Fibroblast of lung (primary cell): ENCODE measurements around the gene MPRIP. TPM values are rescaled to one million over a fixed set of nuclear protein-coding genes. Genes with fewer than 3 reads are reported as not detected.

Source experiments
- DNase-seq, 2 donors: peaks; one replicate each; pipeline versions ENCODE4 v3.0.0 to v3.0.0-alpha.2; 2010; ENCODE audit warnings: low read depth in 2 of 2
- H2AFZ ChIP-seq: 2 replicates; pipeline ENCODE4 v1.5.1; 2012; ENCODE audit warnings: low read length, control low read depth, inconsistent platforms
- H3K27ac ChIP-seq: 2 replicates; pipeline ENCODE4 v1.5.1; 2011; ENCODE audit warnings: low read length, control low read depth; ENCODE audit not compliant: insufficient read depth
- H3K27me3 ChIP-seq: 2 replicates; pipeline ENCODE4 v1.5.1; 2011; ENCODE audit warnings: mild to moderate bottlenecking, low read length; ENCODE audit not compliant: control insufficient read depth, insufficient read depth
- H3K36me3 ChIP-seq: 2 replicates; pipeline ENCODE4 v1.5.1; 2011; ENCODE audit warnings: low read length; ENCODE audit not compliant: control insufficient read depth, insufficient read depth
- H3K4me1 ChIP-seq: 2 replicates; pipeline ENCODE4 v1.5.1; 2011; ENCODE audit warnings: low read length; ENCODE audit not compliant: control insufficient read depth, insufficient read depth; ENCODE audit errors: extremely low read depth
- H3K4me2 ChIP-seq: 2 replicates; pipeline ENCODE4 v1.5.1; 2011; ENCODE audit warnings: low read length, control low read depth; ENCODE audit not compliant: insufficient read depth; ENCODE audit errors: extremely low read depth
- H3K4me3 ChIP-seq, 4 experiments: fragments of 200-600 bp in 1 of 4; sonication (generic) in 1 of 4; replicated peaks in 1 of 4; 2 replicates each; pipeline ENCODE4 v1.5.1; 2011 to 2016; ENCODE audit warnings: low read length in 4 of 4, low read depth in 3 of 4, mild to moderate bottlenecking in 3 of 4, control low read depth in 2 of 4, inconsistent platforms in 1 of 4, mixed read lengths in 1 of 4; ENCODE audit not compliant: insufficient read depth in 1 of 4; ENCODE audit errors: control extremely low read depth in 1 of 4
- H3K79me2 ChIP-seq: 2 replicates; pipeline ENCODE4 v1.5.1; 2012; ENCODE audit warnings: mild to moderate bottlenecking, low read length, inconsistent platforms; ENCODE audit not compliant: control insufficient read depth, insufficient read depth
- H3K9ac ChIP-seq: 2 replicates; pipeline ENCODE4 v1.5.1; 2011; ENCODE audit warnings: mild to moderate bottlenecking, low read length, control low read depth; ENCODE audit not compliant: insufficient read depth
- H3K9me3 ChIP-seq: 2 replicates; pipeline ENCODE4 v1.5.1; 2012; ENCODE audit warnings: low read depth, low read length; ENCODE audit not compliant: control insufficient read depth, insufficient read depth
- H4K20me1 ChIP-seq: 2 replicates; pipeline ENCODE4 v1.5.1; 2011; ENCODE audit warnings: low read length; ENCODE audit not compliant: control insufficient read depth, insufficient read depth; ENCODE audit errors: extremely low read depth
- EZH2 ChIP-seq: IDR thresholded peaks from 2 replicates; pipeline ENCODE4 v1.5.1; 2012; ENCODE audit warnings: low read length, control low read depth, mild to moderate bottlenecking; ENCODE audit errors: missing control alignments
- polyA plus RNA-seq, 2 donors: library from polyadenylated mRNA; depleted of rRNA in 1 of 2; stranded (reverse) in 1 of 2; unstranded in 1 of 2; fragments of >200 nt; gene quantifications; 2 replicates each; pipeline ENCODE4 v1.2.1, GENCODE V29; 2011 to 2012; ENCODE audit warnings: missing spikeins in 1 of 2
- total RNA-seq: library from RNA; depleted of rRNA; stranded (reverse); fragments of >200 nt; gene quantifications from 2 replicates; pipeline ENCODE4 v1.2.1, GENCODE V29; 2014
- TF ChIP-seq, protein P1 (sequence below), 2 donors: IDR thresholded peaks in 1 of 2; conservative IDR thresholded peaks in 1 of 2; 1 replicate in 1 of 2; 2 replicates in 1 of 2; pipeline ENCODE4 v1.5.1; 2011 to 2012; ENCODE audit warnings: low read length in 2 of 2, control low read depth in 1 of 2, inconsistent platforms in 1 of 2, low read depth in 1 of 2, mild to moderate bottlenecking in 1 of 2

MPRIP gene
- total and polyA plus RNA-seq, 2 donors (not counting 1 experiment from before 2014, with no cell fraction given), result 104 to 124 TPM

DNA sequence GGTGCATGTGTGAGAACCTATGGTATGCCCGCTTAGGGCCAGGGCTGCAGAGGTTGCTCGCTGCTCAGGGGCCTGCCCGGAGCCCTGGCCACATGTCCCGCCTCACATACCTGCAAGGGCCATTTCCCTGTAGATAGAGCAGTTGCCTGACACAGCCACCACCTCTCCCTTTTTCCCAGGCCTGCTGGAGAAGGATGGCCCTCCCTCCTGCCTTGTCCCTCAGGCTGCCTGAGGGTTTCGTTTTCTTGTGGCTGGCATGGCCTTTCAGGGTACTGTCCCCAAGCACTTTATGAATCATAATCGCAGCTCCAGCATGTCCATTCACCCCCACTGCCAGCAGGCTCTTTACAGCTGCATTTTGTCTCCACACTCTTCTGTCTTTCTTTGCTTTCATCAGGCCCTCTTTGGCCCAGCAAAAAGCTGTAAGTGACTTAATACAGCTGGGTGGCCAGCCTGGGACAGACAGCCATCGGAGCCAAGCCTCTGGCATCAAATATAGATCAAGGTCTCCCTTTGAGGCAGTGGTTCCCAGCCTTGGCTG, 65.7 kb downstream of the MPRIP start:
- H3K36me3 ChIP-seq, result no peaks in the 10 kb centered on the region
- H3K9ac ChIP-seq, result no peak overlapping the region
- no peak overlapping the region for H2AFZ ChIP-seq
- DNase-seq, result peak in 1 of 2 donors; percentile 82
- H4K20me1 ChIP-seq, result no peaks in the 10 kb centered on the region
- H3K27ac ChIP-seq, result peak overlapping the region; percentile 4
- H3K79me2 ChIP-seq, result peaks cover 79% of the 10 kb centered on the region
- no peak overlapping the region for H3K4me3 ChIP-seq
- H3K4me1 ChIP-seq, result peaks cover 27% of the 10 kb centered on the region
- TF ChIP-seq, protein P1, sequence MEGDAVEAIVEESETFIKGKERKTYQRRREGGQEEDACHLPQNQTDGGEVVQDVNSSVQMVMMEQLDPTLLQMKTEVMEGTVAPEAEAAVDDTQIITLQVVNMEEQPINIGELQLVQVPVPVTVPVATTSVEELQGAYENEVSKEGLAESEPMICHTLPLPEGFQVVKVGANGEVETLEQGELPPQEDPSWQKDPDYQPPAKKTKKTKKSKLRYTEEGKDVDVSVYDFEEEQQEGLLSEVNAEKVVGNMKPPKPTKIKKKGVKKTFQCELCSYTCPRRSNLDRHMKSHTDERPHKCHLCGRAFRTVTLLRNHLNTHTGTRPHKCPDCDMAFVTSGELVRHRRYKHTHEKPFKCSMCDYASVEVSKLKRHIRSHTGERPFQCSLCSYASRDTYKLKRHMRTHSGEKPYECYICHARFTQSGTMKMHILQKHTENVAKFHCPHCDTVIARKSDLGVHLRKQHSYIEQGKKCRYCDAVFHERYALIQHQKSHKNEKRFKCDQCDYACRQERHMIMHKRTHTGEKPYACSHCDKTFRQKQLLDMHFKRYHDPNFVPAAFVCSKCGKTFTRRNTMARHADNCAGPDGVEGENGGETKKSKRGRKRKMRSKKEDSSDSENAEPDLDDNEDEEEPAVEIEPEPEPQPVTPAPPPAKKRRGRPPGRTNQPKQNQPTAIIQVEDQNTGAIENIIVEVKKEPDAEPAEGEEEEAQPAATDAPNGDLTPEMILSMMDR (conservative IDR thresholded peaks at IDR 0.05 in 1 of 2, IDR thresholded peaks at IDR 0.05 in 1 of 2; ENCODE audit: low read depth in 1 of 2, low read length in 2 of 2), result no peak
- TF ChIP-seq EZH2, result no peak
- H3K9me3 ChIP-seq, result no peaks in the 10 kb centered on the region
- peak overlapping the region; percentile 16 for H3K4me2 ChIP-seq
- H3K27me3 ChIP-seq, result no peaks in the 10 kb centered on the region

DNA sequence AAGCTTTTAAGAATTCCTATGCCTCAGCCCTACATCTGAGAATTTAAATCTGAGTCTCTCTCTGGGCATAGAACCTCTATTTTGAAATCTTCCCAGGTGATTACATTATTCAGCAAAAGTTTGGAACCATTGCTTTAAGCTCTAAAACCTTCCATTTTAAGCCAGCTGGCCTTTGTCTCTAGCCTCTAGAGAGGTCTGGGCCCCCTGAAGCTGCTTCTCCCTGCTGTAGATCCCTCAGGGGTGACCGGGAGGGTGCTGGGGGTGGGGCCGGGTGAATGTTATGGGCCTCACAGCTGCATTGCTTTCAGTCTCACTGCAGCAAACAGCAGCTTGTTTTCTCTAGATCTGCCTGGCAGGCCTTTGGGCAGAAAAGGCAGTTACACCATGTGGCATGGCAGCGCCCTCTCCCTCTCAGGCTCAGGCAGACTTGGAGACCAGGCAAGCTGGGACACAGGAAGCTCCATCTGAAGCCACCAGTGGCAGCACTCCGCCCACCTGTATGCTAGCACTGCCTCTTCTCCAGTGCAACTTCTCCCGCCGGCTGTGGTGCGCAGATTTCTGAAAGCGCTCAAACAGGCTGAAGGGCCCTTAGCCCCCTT, 66.3 kb downstream of the MPRIP start:
- peaks cover 83% of the 10 kb centered on the region for H3K79me2 ChIP-seq
- no peaks in the 10 kb centered on the region for H3K36me3 ChIP-seq
- DNase-seq, result peak in 1 of 2 donors; percentile 74
- peak overlapping the region; percentile 16 for H3K4me2 ChIP-seq
- TF ChIP-seq, protein P1 (conservative IDR thresholded peaks at IDR 0.05 in 1 of 2, IDR thresholded peaks at IDR 0.05 in 1 of 2; ENCODE audit: low read depth in 1 of 2, low read length in 2 of 2), result no peak
- TF ChIP-seq EZH2, result no peak
- H3K27me3 ChIP-seq, result no peaks in the 10 kb centered on the region
- H2AFZ ChIP-seq, result no peak overlapping the region
- no peak overlapping the region for H3K9ac ChIP-seq
- no peaks in the 10 kb centered on the region for H3K9me3 ChIP-seq
- peak overlapping the region; percentile 4 for H3K27ac ChIP-seq
- no peak overlapping the region for H3K4me3 ChIP-seq
- no peaks in the 10 kb centered on the region for H4K20me1 ChIP-seq
- peaks cover 27% of the 10 kb centered on the region for H3K4me1 ChIP-seq

GRCh38 chr17:17109256-17109655, 67.0 kb downstream of the MPRIP start:
- Histone ChIP-seq H3K4me2 (no peak overlapping the region), H3K9ac (no peak overlapping the region), H3K9me3 (no peaks in the 10 kb centered on the region), H4K20me1 (no peaks in the 10 kb centered on the region), H2AFZ (no peak overlapping the region), H3K4me3 (no peak overlapping the region), H3K27me3 (no peaks in the 10 kb centered on the region), H3K27ac (no peak overlapping the region), H3K36me3 (no peaks in the 10 kb centered on the region), H3K4me1 (peaks cover 27% of the 10 kb centered on the region), H3K79me2 (peaks cover 82% of the 10 kb centered on the region)
- no peak for DNase-seq
- TF ChIP-seq, protein P1 (conservative IDR thresholded peaks at IDR 0.05 in 1 of 2, IDR thresholded peaks at IDR 0.05 in 1 of 2; ENCODE audit: low read depth in 1 of 2, low read length in 2 of 2), result peak in 1 of 2 donors; percentile 21
- TF ChIP-seq EZH2, result no peak
